Stimulated activated CD8-positive, alpha-beta memory T cell treated with anti-CD3 and anti-CD28 coated beads, Interleukin-4, amount 100 ng/mL, for 24 hours (primary cell): Measurements from ENCODE around the gene TM9SF2.
A peak's percentile ranks its signal among the peaks of the same experiment; 100 is the strongest.

Source experiments
- DNase-seq: peaks from one replicate; pipeline ENCODE4 v3.0.0-alpha.2; 2020; ENCODE audit warnings: low read depth

Gene TM9SF2

DNA sequence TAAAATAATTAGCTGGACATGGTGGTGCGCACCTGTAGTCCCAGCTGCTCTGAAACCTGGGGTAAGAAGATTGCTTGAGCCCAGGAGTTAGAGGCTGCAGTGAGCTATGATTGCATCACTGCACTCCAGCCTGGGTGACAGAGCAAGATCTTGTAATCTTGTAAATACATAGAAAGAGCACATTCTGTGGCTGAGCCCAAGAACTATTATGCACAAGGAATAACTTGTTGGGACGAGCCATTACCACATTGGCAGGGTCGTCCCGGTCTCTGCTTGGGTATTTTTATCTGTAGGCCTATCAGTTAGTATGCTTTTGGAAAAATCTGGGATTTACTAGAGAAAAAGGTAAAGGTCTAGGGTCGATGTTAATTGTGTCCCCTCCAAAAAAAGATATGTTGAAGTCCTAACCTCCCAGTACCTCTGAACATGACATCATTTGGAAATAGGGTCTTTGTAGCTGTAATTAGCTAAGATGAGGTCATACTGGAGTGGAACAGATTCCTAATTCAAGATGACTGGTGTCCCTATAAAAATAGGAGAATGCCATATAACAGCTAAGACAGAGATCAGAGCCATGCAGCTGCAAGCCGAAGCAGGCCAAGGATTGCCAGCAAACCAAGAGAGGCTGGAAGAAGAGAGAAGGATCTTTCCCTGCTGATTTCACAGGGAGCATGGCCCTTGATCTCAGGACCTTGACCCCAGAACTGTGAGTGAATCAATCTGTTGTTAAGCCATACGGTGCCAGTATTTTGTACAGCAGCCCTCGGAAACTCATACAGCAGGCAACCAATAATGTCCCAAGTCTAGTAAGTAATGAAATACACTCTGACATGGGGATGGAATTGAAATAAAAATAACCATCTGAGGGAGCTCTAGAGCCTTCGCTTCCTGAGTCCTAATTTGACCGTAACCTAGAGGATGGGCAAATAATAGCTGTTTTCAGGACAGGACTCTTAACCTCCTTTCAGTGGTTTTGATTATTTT lies 77.0 kb downstream of the TM9SF2 start:
- no peak for DNase-seq

DNA sequence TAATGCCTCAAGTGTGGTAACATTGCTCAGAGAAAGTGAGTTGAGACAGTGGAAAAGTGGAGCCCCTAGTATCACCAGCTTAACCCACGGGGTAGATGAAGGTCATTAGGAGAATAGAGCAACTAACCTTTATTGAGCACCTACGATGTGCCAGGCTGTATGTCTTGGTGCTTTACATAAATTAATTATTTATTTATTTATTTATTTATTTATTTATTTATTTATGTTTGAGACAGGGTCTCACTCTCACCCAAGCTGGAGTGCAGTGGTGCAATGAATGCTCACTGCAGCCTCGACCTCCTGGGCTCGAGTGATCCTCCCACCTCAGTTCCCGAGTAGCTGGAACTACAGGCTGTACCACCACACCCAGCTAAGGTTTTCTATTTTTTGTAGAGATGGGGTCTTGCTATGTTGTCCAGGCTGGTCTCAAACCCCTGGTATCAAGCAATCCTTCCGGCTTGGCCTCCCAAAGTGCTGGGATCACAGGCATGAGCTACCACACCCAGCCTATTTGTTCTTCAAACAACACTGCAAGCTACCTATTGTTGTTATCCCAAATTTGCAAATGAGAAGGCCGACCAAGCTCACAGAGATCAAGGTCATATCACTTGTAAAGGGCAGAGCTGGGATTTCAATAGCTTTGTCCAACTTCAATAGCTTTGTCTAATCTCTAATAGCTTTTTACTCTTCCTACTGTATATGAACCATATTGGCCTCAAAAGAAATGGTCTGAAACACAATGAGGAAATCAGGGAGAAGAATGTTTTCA lies 79.4 kb downstream of the TM9SF2 start:
- no peak for DNase-seq

DNA sequence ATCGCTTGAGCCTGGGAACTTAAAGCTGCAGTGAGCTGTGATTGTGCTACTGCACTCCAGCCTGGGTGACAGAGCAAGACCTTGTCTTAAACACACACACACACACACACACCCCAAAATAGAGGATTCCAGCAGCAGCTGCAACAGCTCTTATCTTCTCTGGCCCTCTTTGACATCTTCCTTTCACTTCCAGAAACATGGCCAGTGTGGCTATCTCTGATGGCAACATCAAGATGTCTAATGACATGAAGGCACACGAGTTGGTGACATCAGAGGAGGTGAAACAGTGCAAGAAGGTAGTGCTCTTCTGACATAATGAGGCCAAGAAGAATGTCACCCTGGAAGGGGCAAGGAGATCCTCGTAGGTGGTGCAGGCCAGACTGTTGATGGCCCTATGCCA lies 81.2 kb downstream of the TM9SF2 start:
- no peak for DNase-seq

DNA sequence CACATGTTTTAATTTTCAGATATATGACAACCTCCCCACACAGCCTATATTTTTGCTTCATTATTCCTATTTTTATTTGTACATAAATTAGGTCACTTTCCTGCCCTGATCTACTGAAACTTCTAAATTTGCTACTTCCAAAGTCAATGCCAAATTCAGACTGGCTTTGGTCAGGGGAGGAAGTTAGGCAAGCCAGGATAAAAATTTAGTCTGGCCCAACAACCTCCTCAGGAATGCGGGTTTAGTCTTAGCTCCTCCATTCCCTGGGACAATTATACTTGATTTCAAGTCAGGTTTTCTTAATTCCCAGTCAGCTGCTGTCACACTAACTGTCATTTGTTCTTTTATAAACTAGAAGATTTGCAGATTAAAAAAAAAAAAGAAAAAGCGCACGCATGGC lies 84.3 kb downstream of the TM9SF2 start:
- DNase-seq = no peak

DNA sequence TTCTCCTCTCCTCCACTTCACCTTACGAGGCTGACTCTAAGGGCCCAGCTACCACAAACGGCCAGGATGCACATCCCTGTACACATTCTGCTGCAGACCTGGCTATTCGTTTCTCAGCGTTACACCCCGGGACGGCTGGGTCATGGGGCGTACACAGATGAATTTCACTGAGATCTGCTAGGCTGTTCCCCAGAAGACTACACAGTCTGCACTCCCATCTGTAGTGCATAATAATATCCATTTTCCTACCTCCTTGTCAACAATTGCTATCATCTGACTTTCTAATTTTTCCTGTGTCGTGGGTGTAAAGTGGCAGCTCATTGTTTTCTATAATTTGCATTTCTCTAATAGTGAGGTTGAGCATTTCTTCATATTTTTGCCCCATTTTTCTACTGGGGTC lies 85.7 kb downstream of the TM9SF2 start:
- no peak for DNase-seq

DNA sequence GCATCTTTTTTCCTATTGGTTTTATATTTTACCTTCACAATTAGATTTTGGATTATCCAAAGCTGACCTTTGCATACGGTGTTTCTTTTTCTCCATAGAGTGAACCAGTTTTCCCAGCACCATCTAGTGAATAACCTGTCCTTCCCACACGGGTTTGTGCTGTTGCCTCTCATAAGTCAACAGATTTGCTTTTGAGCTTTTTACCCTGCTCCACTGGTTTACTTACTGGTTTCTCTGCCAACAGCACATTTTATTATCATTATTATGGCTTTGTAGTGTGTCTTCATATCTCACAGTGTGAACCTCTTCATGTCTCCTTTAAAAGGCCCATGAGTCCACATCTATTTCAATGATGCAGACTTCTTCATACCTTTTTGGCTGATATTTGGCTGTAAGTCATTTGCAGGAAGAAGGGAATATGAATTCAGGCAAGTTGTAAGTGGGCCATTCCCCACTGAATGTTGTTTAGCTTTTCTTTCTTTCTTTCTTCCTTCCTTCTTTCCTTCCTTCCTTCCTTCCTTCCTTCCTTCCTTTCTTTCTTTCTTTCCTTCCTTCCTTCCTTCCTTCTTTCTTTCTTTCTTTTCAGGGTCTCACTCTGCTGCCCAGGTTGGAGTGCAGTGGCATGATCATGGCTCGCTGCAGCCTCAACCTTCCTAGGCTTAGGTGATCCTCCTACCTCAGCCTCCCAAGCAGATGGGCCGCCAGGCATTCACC lies 86.8 kb downstream of the TM9SF2 start:
- no peak for DNase-seq

DNA sequence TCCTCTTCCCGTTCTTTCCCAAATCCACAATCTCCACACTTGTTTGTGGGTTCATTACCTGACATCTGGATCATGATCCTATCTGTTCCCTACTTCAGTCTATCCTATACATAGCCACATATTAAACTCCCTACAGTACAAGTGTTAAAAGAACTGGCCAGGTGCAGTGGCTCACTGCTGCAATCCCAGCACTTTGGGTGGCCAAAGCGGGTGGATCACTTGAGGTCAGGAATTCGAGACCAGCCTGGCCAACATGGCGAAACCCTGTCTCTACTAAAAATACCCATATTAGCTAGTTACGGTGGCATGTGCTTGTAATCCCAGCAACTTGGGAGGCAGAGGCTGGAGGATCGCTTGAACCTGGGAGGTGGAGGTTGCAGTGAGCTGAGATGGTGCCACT lies 88.3 kb downstream of the TM9SF2 start:
- DNase-seq = no peak

DNA sequence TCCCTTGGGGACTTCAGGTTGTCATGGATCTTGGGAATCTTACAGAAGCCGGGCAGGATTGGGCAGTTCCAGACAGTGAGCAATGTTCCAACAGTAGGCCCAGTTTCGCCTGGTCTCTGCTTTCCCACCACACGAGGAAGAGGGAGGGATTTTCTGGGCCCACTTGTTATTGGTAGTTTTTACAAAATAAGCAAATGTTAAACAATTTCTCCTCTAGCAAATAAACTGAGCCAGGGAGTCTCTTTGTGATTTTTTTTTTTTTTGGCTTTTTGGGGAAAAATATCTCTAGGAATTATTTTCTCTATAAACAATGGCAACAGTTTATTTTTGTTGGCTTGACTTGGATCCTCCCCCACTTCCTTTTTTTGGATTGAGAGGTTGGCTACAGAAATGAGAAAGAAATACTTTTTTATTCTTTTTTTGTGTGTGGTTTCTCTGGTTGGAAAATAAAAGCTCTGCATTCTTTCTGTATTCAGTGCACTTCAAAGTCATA lies 89.3 kb downstream of the TM9SF2 start:
- DNase-seq = no peak

DNA sequence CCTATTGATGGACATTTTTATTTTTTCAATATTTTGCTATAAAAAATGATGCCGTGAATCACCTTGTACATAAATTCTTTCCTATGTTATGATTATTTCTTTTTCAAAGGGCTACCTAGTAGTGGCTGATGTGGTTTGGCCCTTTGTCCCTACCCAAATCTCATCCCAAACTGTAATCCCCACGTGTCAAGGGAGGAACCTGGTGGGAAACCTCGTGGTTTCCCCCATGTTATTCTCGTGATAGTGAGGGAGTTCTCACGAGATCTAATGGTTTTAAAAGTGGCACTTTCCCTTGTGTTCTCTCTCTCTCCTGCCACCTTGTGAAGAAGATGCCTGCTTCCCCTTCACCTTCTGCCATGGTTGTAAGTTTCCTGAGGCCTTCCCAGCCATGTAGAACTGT lies 94.9 kb downstream of the TM9SF2 start:
- DNase-seq = no peak

DNA sequence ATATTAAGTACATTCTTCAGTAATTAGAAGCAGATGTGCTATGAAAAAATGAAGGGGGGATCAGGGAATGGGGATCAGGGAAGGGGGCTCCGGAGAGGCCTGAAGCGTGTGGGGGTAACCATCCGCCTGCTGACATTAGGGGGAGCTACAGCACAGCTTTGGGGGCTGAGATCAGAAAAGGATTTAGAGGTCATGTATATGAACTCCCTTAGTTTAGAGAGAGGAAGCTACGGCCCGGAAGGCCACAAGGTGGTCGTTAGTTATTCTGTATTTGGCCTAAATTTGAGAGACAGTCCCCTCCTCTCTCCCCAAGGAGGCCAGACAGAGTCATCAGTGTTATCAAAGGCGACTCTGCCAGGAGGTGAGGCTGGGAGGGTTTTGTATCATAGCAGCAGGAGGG lies 99.0 kb downstream of the TM9SF2 start:
- DNase-seq = no peak

DNA sequence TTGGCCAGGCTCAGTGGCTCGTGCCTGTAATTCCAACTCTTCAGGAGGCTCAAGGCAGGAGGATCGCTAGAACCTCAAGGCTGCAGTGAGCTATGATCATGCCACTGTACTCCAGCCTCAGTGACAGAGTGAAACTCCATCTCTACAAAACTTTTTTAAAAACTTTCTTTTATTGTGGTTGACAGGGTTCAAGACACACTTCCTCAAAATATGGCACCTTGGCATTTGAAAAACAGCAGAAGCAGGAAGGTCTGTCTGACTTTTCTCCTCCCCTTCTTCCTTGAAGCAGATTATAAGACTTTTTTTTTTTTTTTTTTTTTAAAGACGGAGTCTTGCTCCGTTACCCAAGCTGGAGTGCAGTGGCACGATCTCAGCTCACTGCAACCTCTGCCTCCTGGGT lies 100.3 kb downstream of the TM9SF2 start:
- no peak for DNase-seq

DNA sequence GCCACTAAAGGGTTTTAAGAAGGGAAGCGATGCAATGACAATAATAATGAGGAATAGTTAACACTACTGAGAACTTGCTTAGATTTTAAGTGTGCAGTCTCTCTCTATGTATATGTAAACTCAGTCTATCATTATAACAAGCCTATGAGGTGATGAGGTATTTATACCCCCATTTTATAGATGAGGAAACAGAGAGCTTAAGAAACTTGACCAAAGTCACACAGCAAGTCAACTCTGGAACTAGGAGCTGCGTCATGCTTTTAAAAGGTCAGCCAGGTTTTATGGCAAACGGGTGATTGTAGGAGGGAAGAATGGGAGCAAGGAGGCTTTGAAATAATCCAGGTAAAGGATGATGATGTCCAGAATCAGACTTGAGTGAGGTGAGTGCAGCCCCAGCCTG lies 103.4 kb downstream of the TM9SF2 start:
- no peak for DNase-seq

DNA sequence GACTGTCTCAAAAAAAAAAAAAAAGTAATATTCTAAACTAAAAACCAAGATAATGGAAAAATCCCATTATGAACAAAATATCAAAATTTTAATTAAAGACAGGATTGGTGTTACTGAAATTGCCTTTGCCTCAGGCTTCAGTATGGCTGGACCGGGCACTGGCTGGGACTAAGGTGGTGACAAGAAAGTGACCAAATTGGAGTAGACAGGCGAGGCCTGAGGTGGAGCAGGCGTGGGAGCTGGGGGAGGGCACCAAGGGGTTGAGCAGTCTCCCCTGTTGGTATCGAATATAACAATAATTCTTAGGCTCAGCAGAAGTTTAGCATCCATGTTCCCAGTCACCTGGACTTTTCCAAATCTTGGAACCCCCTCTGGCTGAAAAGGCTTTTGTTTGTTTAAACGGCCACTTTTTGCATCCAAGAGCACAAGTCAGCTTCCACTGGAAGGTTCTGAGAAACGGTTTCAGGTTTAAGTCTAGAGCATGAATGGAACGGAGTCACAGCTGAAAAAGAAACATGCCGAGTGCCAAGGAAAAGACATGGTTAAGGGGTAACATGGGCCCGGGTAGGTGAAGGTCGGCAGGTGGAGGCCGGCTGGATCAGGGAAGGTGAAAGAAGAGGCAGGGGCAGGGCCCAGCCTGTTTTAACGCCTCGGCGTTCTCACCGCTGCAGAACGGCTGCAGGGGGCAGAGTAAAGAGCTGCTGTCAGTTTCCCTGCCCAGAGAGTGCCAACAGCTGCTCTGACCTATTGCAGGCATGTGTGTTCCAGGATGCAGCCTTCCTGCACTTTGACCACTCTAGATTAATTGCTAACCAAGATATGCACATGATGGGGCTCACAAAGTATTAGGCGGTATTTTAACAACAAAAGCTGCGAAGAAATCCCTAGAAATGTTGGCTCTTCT lies 104.4 kb downstream of the TM9SF2 start:
- peak; percentile 17 for DNase-seq

DNA sequence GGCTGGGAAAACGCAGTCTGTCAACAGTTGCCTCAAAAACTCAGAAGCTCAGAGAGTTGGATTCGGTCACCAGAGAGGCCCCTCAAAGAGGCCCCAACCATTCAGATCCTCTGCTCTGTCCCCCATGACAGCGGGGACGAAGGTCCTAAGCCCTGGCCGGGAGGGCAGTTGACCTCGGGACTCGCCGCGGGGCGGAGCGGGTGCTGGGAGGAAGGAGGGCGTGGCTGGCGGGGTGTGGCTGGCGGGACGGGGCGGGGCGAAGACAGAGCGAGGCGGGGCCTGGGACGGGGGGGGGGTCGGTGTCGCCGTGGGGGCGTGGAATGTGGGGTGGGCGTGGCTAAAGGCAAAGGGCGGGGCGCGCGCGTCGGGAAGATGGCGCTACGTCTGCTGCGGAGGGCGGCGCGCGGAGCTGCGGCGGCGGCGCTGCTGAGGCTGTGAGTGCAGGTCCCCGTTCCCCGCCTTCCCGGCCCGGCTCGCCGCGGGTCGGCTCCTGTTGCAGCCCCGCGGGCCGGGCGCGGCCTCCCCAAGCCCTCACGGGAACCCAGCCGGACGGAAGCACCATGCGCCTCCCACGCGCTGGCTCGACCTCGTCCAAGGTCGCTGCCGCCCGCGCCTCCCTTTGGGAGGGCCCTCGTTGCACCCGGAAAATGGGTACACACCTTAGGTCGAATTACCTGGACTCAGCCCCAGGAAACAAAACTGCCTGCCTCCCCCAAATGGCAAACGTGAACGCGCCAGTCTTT lies 105.2 kb downstream of the TM9SF2 start, which contains the start of gene CLYBL:
TSS of gene CLYBL (plus strand) at position 367 of the 743 bp plus-strand sequence.
- peak; percentile 81 for DNase-seq

DNA sequence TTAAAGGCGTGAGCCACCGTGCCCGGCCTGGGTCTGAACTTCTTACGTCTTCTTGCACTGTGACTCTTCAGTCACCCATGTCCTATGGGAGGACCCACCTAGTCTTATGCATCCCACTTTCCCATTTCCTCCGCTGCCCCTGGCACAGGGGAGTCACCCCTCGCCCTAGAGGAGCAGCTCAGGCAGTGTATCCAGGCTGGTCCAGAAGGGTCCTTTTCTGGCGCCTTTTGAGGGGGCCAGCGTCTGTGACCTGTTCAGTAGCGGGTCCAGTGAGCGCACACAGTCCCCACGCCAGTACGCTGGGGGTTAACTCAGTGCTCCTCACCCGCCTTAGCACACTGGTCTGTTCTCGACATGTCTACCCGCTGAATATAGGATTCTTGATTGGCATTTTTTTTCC lies 107.1 kb downstream of the TM9SF2 start:
- no peak for DNase-seq

DNA sequence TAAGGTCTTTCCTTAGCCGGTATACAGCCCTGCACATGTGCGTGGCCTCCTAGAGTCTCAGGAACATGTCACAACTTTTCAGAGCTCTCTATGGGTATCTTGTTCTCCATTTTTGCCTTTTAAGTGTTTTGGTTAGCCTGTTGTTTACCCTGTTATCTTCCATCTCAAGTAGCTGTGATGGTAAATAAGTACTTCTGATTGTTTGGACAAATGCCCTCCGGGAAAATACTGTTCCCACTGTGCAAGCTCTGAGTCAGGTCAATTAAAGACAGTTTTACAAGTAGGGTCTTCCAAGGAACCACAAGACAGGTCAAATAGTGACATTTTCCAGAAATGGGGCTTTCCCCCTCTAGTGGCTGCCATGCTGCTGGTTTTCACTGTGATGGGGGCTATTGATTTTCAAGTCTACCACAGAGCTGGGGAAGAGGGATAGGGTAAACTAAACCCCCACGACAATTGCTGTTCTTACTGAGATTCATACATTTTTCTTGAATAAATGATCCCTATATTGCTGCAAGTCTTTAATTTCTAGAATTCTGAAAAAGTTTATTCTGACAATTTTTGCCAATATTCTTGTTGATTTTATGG lies 109.5 kb downstream of the TM9SF2 start:
- no peak for DNase-seq
